ENCODE data around the gene TMEM233. TPM values are rescaled to one million over a fixed set of nuclear protein-coding genes. Genes with fewer than 3 reads are reported as not detected.
"Not testable (repeated sequence)": the region's sequence is repeated elsewhere in the genome, so short reads cannot be mapped to it uniquely, and the experiment has no call there.

Gene TMEM233
- total RNA-seq, 1 donor from 2014 or later: not detected

DNA sequence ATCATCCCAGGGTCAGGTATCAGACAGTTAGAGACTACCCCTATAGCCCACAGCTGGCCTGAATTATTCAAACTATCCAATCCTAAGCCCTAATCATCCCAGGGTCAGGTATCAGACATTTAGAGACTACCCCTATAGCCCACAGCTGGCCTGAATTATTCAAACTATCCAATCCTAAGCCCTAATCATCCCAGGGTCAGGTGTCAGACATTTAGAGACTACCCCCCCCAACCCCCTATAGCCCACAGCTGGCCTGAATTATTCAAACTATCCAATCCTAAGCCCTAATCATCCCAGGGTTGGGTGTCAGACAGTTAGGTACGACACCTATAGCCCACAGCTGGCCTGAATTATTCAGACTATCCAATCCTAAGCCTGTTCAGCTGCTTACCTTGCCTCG is 63.4 kb downstream of the TMEM233 start:
- DNase-seq; H3K36me3 Mint-ChIP-seq (ENCODE audit: low read depth); H3K9me3 Mint-ChIP-seq; H3K27ac Mint-ChIP-seq; H3K4me1 Mint-ChIP-seq; H3K4me3 Mint-ChIP-seq; H3K27me3 Mint-ChIP-seq; intact Hi-C loops (cut with micrococcal nuclease): not testable (repeated sequence)

DNA sequence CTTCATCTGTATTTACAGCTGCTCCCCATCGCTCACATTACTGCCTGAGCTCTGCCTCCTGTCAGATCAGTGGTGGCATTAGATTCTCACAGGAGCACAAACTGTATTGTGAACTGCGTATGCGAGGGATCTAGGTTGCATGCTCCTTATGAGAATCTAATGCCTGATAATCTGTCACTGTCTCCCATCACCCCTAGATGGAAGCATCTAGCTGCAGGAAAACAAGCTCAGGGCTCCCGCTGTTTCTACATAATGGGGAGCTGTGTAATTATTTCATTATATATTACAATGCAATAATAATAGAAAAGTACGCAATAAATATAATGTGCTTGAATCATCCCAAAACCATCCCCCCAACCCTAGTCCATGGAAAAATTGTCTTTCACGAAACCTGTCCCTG is 64.6 kb downstream of the TMEM233 start:
- H3K36me3 Mint-ChIP-seq (ENCODE audit: low read depth); DNase-seq; H3K9me3 Mint-ChIP-seq; H3K27ac Mint-ChIP-seq; intact Hi-C loops (cut with micrococcal nuclease); H3K4me3 Mint-ChIP-seq; H3K4me1 Mint-ChIP-seq: not testable (repeated sequence)
- H3K27me3 Mint-ChIP-seq: peaks cover 10% of the 10 kb centered on the region

DNA sequence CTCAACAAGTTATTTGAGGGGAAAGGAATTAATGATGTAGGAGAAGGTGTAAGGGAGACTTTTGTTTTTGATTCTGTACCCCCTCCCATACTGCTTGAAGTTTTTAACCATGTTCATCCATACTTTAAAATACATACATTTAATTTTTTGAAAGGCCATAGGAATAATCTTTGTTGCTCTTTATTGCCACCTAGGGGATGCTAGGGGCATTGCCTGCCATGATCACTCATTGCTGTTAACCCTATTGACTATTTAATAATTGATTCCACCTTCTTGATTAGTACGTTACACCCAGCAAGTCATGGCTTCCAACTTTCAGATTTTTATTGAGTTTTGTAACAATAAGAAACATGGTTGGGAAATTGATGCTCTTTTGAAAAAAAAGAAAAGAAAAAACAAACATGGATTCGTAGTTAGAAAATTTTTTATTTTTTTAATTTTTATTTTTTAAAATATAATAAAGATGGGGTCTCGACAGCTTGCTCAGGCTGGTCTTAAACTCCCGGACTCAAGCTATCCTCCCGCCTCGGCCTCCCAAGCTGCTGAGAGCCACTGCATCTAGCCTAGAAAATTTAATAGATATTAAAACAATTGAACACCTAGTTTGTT is 65.8 kb downstream of the TMEM233 start:
- H3K27ac Mint-ChIP-seq: no peak overlapping the region
- H3K36me3 Mint-ChIP-seq (ENCODE audit: low read depth): no peaks in the 10 kb centered on the region
- peak; percentile 85 for DNase-seq
- intact Hi-C loops (cut with micrococcal nuclease): no loop called here
- no peaks in the 10 kb centered on the region for H3K9me3 Mint-ChIP-seq
- peaks cover 7% of the 10 kb centered on the region for H3K4me1 Mint-ChIP-seq
- peaks cover 10% of the 10 kb centered on the region for H3K27me3 Mint-ChIP-seq
- H3K4me3 Mint-ChIP-seq: no peak overlapping the region

DNA sequence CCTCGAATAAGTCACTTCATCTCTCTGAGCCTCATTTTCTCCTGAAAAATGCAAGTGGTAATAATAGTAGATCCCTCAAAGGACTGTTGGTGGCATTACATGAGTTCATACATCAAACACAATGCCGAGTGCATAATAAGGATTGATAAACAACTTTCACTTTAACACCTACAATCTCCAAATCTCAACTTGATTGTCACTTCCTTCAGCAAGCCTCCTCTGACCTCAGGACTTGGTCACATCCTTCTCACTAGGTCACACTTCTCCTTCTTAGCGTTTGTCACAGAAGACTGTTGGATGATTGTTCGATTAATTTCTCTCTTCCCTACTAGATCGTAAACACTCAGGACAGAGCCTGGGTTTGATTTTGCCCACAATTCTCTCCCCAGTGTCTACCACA is 66.5 kb downstream of the TMEM233 start:
- no peak for DNase-seq
- no peak overlapping the region for H3K27ac Mint-ChIP-seq
- H3K4me3 Mint-ChIP-seq: peak overlapping the region; percentile 29
- H3K9me3 Mint-ChIP-seq: no peaks in the 10 kb centered on the region
- no peaks in the 10 kb centered on the region for H3K36me3 Mint-ChIP-seq (ENCODE audit: low read depth)
- H3K4me1 Mint-ChIP-seq: peaks cover 7% of the 10 kb centered on the region
- H3K27me3 Mint-ChIP-seq: peaks cover 10% of the 10 kb centered on the region
- intact Hi-C loops (cut with micrococcal nuclease): no loop called here

DNA sequence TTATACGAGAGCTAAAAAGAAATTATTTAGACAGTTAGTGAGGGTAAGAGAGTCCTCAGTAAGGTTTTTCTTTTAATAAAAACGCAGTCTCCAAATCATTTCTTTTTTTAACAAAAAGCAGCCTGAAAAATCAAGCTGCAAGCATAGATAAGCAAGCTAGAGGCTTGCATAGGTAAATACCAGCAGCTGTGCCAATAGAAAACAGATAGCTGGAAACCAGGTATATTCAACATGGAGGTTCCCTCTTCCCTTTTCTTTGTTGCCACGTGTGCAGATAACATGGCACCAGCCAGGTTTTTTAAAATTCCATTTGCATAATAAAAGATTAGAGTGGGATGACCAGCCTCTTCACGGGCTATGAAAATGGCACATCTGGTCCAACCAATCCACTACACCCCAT is 68.3 kb downstream of the TMEM233 start:
- no peak for DNase-seq
- H3K27me3 Mint-ChIP-seq: peaks cover 10% of the 10 kb centered on the region
- H3K27ac Mint-ChIP-seq: no peak overlapping the region
- H3K9me3 Mint-ChIP-seq: no peaks in the 10 kb centered on the region
- no peak overlapping the region for H3K4me3 Mint-ChIP-seq
- H3K36me3 Mint-ChIP-seq (ENCODE audit: low read depth): no peaks in the 10 kb centered on the region
- peaks cover 14% of the 10 kb centered on the region for H3K4me1 Mint-ChIP-seq
- intact Hi-C loops (cut with micrococcal nuclease): no loop called here

DNA sequence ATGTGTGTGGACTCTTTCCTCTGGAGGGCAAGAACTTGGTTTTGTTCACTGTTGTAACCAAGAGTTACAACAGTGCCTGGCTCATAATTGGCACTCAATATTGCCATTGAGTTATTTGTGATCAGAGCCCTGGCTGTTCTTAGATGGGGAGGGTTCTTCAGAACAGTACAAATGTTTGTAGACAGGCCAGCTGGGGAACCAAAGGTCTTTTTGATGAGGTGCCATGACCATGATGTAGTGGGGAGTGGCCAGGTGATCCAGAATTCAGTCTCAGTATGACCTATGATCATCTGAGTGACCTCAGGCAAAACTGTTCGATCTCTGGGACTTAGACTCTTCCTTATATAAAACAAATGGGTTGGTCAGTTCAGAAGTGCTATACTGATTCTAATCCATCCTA is 71.1 kb downstream of the TMEM233 start:
- Mint-ChIP-seq H3K4me1 (peaks cover 21% of the 10 kb centered on the region), H3K4me3 (no peak overlapping the region), H3K36me3 (ENCODE audit: low read depth) (peaks cover 4% of the 10 kb centered on the region), H3K27me3 (peaks cover 10% of the 10 kb centered on the region), H3K9me3 (no peaks in the 10 kb centered on the region), H3K27ac (no peak overlapping the region)
- intact Hi-C loops (cut with micrococcal nuclease): loop anchor here (5.0 kb wide), 2 partner anchors 213 to 222 kb away; partner anchors contain the start of gene CIT
- no peak for DNase-seq

DNA sequence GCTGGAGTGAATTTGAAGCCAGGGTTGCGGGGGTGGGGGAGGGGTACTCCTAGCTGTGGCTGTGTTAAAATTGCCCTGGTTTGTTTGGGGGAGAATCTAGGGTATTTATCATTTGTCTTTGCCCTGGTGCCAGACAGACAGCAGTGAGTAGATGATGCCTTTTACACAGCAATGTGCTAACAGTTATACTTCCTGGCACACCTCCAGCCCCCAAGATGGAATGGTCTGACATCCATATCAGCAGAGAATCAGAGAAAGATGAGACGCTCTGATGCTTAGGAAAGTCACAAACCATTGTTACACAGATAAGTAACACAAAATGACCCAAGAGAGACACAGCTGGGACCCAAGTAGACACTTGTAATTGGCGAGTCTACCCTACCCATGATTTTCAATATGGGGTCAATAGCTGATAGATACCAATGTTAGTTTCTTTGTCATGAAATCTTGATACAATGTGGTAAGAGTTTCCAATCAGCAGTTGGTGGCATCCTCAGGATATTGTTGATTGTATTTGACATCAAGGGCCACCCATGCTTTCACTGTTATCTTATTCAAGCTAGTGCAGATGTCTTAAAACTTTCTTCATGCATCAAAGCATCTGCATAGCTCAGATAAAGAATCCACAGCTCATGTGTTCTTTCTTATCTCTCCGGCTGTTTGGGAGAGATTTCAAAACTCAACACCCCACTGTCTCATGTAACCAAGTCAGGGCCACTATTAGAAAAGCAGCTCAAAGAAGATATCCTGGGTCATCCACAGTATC is 71.8 kb downstream of the TMEM233 start:
- H3K27ac Mint-ChIP-seq: no peak overlapping the region
- H3K4me1 Mint-ChIP-seq: peaks cover 20% of the 10 kb centered on the region
- no peaks in the 10 kb centered on the region for H3K9me3 Mint-ChIP-seq
- peaks cover 11% of the 10 kb centered on the region for H3K36me3 Mint-ChIP-seq (ENCODE audit: low read depth)
- intact Hi-C loops (cut with micrococcal nuclease): loop anchor here (5.0 kb wide), 2 partner anchors 212 to 223 kb away; partner anchors contain the start of gene CIT
- no peak for DNase-seq
- H3K27me3 Mint-ChIP-seq: peaks cover 9% of the 10 kb centered on the region
- no peak overlapping the region for H3K4me3 Mint-ChIP-seq

DNA sequence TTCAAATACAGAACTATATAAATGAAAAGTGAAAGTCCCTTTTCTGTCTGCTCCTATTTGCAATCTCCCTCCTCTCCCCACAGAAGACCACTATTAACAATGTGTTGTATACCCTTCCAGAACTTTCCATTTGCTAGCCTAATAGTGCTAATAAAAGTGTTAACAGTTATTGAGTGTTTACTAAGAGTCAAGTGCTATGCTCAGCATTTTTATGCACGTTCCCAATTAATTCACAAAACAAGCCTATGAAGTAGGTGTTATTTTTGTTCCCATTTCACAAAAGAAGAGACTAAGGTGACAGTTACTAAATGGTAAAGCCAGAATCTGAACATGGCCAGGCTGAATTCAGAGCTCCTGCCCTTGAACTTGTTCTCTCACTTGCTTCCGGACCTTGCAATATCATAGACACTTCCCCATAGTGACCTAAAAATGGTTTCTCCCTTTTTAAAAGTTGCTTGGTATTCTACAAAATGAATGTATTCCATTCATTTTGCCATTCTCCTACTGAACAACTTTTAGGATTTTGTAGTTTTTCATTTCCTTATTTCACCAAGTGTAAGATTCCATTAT is 72.7 kb downstream of the TMEM233 start:
- H3K27ac Mint-ChIP-seq: peak overlapping the region; percentile 59
- peak overlapping the region; percentile 88 for H3K4me3 Mint-ChIP-seq
- H3K9me3 Mint-ChIP-seq: no peaks in the 10 kb centered on the region
- intact Hi-C loops (cut with micrococcal nuclease): loop anchor here (5.0 kb wide), 2 partner anchors 211 to 224 kb away; partner anchors contain the start of gene CIT
- peaks cover 29% of the 10 kb centered on the region for H3K4me1 Mint-ChIP-seq
- H3K36me3 Mint-ChIP-seq (ENCODE audit: low read depth): peaks cover 19% of the 10 kb centered on the region
- H3K27me3 Mint-ChIP-seq: peaks cover 9% of the 10 kb centered on the region
- no peak for DNase-seq

DNA sequence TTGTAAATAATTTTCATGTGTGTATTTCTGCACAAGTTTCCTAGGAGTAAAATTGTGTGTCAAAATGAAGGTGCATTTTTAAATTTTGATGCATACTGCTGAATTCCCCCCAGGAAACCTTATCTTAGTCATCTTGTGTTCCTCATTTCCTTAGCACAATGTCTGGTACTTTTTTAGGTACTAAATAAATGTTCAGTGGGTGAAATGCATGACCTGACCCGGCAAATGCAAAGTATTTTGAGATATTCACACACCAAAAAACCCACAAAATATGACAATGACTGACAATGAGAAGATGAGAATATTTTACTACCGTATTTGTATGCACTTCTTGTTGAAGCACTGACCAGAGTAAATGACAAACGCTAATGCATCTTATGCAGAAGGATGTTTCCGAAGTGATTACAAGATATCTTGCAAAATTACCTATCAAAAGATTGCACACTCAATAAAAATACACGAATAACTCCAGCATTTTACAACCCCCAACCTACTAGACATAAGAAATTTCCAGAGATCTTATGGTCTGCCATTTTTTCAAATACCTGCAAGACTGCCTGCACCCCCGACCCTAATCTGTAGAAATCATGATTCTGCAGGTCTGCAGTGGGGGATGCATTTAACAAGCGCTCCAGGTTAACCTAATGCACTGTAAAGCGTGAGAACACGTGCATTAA is 73.5 kb downstream of the TMEM233 start:
- peaks cover 27% of the 10 kb centered on the region for H3K36me3 Mint-ChIP-seq (ENCODE audit: low read depth)
- no peak for DNase-seq
- peak overlapping the region; percentile 88 for H3K4me3 Mint-ChIP-seq
- peak overlapping the region; percentile 87 for H3K27ac Mint-ChIP-seq
- peaks cover 35% of the 10 kb centered on the region for H3K4me1 Mint-ChIP-seq
- no peaks in the 10 kb centered on the region for H3K9me3 Mint-ChIP-seq
- intact Hi-C loops (cut with micrococcal nuclease): loop anchor here (5.0 kb wide), 2 partner anchors 210 to 225 kb away; partner anchors contain the start of gene CIT
- H3K27me3 Mint-ChIP-seq: peaks cover 6% of the 10 kb centered on the region

DNA sequence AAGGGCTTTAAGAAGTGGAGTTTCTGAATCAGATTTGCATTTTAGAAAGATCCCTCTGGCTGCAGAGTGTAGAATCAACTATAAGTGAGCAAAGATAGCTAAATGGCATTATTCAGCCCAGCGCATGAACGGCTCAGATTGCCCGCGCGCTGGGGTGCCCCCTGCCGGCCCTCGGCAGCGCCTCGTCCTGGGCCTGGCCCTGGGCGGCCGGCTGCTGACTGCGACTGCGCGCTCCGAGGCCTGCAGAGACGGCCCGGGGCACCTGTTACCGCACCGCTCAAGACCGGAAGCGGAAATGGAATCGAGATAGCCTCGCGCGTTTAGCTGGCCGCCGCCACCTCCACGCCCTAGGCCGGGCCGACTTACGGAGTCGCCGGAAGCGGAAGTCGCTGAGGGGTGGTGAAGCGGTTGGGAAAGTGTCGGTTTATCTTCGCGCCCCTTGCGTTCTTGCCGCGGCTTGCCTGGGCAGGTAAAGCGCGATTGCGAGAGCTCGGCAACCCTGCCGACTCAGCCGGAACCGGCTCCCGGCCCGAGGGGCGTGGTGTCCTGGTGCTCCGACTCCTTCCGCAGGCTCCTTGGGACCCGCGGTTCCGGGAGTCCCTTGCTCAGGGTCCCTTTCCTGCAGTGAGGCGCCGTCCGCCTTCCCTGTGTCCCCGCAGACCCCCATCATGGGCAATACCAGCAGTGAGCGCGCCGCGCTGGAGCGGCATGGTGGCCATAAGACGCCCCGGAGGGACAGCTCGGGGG is 74.2 kb downstream of the TMEM233 start, which contains the start of gene PRKAB1:
PRKAB1 (plus strand) TSS at position 557 of the 747 bp plus-strand sequence; CDS start at position 669, 112 bp downstream.
- peaks cover 34% of the 10 kb centered on the region for H3K36me3 Mint-ChIP-seq (ENCODE audit: low read depth)
- H3K4me3 Mint-ChIP-seq: peak within 1 kb of the TSS; percentile 88
- H3K27ac Mint-ChIP-seq: peak within 1 kb of the TSS; percentile 87
- peaks cover under 1% of the 10 kb centered on the region for H3K27me3 Mint-ChIP-seq
- no peaks in the 10 kb centered on the region for H3K9me3 Mint-ChIP-seq
- intact Hi-C loops (cut with micrococcal nuclease): loop anchor here (5.0 kb wide), 2 partner anchors 210 to 225 kb away; partner anchors contain the start of gene CIT
- peak; percentile 99 for DNase-seq
- peaks cover 38% of the 10 kb centered on the region for H3K4me1 Mint-ChIP-seq

DNA sequence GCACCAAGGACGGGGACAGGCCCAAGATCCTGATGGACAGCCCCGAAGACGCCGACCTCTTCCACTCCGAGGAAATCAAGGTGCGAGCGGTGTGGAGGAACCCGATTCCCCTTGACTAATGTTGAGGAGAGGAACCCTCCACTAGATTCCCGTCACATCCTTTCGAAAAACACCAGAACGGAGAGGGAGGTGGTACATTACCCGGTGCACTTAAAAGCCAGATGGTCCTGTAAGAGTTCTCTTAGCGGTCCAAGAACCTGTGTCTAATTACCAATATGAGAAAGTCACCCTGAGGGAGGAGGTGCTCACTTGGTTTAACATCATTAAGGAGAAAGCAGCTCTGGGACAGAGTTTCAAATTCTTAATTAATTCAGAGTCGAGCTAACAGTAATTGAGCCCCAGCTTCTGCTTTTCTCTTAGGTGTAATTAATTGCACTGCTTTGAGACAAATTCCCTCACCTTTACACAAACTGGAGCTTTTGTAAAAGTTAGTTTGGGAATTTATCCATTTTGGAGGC is 74.8 kb downstream of the TMEM233 start:
- Mint-ChIP-seq H3K36me3 (ENCODE audit: low read depth) (peaks cover 40% of the 10 kb centered on the region), H3K4me1 (peaks cover 45% of the 10 kb centered on the region), H3K27ac (peak overlapping the region; percentile 87), H3K9me3 (no peaks in the 10 kb centered on the region), H3K4me3 (peak overlapping the region; percentile 88), H3K27me3 (no peaks in the 10 kb centered on the region)
- no peak for DNase-seq
- intact Hi-C loops (cut with micrococcal nuclease): loop anchor here (5.0 kb wide), 2 partner anchors 209 to 226 kb away; partner anchors contain the start of gene CIT

DNA sequence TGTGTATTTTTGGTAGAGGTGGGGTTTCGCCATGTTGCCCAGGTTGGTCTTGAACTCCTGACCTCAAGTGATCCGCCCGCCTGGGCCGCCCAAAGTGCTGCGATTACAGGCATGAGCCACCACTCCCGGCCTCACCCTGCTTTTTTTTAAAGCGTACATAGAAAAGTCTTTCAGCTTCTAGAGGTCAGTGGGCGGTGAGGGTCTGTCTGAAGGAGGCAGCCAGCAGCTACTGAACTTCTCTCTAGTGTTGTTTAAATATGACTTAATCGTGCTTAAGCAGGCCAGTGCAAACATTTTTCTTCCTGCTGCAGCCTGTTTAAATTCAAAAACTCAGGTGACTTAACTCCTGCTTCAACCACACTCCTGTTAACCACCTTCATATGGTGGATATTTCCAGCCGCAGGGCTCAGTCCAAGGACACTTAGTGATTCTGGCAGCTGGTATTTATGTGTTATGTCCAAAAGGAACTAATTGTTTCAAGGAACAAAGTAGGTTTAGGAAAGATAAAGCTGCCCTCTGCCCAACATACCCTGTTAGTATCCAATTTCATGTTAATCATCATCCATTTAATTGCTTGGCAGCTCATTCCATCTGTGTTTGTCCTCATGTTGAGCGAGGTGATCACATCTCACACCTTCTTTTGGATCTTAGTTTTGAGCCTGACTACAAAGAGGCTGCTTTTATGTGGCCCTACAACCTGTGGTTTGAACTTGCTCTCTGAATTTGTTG is 76.3 kb downstream of the TMEM233 start:
- Mint-ChIP-seq H3K4me1 (peaks cover 60% of the 10 kb centered on the region), H3K4me3 (peak overlapping the region; percentile 74), H3K27ac (peak overlapping the region; percentile 71), H3K27me3 (no peaks in the 10 kb centered on the region), H3K36me3 (ENCODE audit: low read depth) (peaks cover 52% of the 10 kb centered on the region), H3K9me3 (no peaks in the 10 kb centered on the region)
- no peak for DNase-seq
- intact Hi-C loops (cut with micrococcal nuclease): loop anchor here (5.0 kb wide), 2 partner anchors 207 to 228 kb away; partner anchors contain the start of gene CIT
